ENCODE results near the gene ANKRD37. TPM values are rescaled to one million over a fixed set of nuclear protein-coding genes. Genes with fewer than 3 reads are reported as not detected.

The ANKRD37 gene
- total RNA-seq, 4 donors from 2014 or later: 5.9 to 15.4 (median 9.3) TPM

DNA sequence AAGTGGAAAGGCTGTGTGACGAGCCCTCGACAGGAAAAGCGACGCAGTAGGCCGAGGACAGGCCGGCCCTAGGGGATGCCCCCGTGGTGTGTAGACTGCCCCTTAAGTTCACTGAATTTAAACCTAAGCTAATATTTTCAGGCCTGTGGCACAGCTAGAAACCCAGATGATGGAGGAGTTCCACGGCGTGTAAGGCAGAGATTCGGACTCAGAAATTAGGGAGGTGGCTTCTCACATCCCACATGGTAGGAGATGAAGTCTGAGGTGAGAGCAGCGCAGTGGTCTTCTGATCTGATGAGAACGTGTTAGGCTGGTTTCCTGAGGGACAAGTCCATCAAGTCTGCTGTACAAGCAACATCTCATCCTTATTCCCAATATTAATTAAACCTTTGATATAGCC is 8.7 kb upstream of the ANKRD37 start:
- Histone ChIP-seq H3K4me3 (no peak overlapping the region), H3K27me3 (no peaks in the 10 kb centered on the region), H3K9me3 (no peaks in the 10 kb centered on the region), H3K27ac (no peak overlapping the region), H3K36me3 (no peaks in the 10 kb centered on the region), H3K4me1 (peaks cover 0 to 4% of the 10 kb centered on the region in 2 donors)
- DNase-seq: no peak
- ATAC-seq: no peak
- in situ Hi-C loops (cut with MboI; ENCODE audit: low sequenced_read_pairs in 4 of 4) (loop anchor here in 1 of 4 donors (25.0 kb wide), 1 partner anchor 176 kb away; the partner anchor contains the start of genes CFAP97 and SNX25), intact Hi-C loops (cut with DNase I; ENCODE audit: low total_unique reads) (no loop called here)
- TF ChIP-seq POLR2A (IDR thresholded peaks at IDR 0.05): no peak
- TF ChIP-seq, protein P1, sequence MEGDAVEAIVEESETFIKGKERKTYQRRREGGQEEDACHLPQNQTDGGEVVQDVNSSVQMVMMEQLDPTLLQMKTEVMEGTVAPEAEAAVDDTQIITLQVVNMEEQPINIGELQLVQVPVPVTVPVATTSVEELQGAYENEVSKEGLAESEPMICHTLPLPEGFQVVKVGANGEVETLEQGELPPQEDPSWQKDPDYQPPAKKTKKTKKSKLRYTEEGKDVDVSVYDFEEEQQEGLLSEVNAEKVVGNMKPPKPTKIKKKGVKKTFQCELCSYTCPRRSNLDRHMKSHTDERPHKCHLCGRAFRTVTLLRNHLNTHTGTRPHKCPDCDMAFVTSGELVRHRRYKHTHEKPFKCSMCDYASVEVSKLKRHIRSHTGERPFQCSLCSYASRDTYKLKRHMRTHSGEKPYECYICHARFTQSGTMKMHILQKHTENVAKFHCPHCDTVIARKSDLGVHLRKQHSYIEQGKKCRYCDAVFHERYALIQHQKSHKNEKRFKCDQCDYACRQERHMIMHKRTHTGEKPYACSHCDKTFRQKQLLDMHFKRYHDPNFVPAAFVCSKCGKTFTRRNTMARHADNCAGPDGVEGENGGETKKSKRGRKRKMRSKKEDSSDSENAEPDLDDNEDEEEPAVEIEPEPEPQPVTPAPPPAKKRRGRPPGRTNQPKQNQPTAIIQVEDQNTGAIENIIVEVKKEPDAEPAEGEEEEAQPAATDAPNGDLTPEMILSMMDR (IDR thresholded peaks at IDR 0.05 in 4 of 5, conservative IDR thresholded peaks at IDR 0.05 in 1 of 5): no peak

DNA sequence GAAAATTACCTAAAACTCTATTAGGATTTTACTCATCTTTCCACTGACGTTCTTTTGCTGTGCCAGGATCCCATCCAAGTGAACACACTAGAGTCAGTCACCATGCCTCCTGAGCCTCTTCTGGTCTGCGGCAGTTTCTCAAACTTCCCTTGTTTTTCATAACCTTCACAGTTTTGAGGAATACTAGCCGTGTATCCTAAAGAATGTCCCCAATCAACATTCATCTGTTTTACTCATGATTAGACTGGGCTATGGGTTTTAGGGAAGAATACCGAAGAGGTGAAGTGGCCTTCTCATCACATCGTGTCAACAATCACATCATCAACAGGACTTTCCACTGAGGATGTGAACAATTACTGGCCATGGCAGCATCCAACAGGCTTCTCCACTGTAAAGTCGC is 5.7 kb upstream of the ANKRD37 start:
- Histone ChIP-seq H3K36me3 (no peaks in the 10 kb centered on the region), H3K27ac (no peak overlapping the region), H3K4me1 (peaks cover 10 to 11% of the 10 kb centered on the region in 2 donors), H3K9me3 (no peaks in the 10 kb centered on the region), H3K4me3 (no peak overlapping the region), H3K27me3 (no peaks in the 10 kb centered on the region)
- ATAC-seq: no peak
- DNase-seq: no peak
- intact Hi-C loops (cut with DNase I; ENCODE audit: low total_unique reads): loop anchor here (10.0 kb wide), 5 partner anchors 204 to 1886 kb away; partner anchors contain the start of genes ACSL1 and ING2
- TF ChIP-seq, protein P1 (IDR thresholded peaks at IDR 0.05 in 4 of 5, conservative IDR thresholded peaks at IDR 0.05 in 1 of 5): no peak
- no peak for TF ChIP-seq POLR2A (IDR thresholded peaks at IDR 0.05)
- in situ Hi-C loops (cut with MboI; ENCODE audit: low sequenced_read_pairs in 4 of 4): loop anchor here in 3 of 4 donors (10.0 to 25.0 kb wide), 2 partner anchors 179 to 186 kb away; partner anchors contain the start of genes CFAP97 (in 3 of the 3) and SNX25 (in 3 of the 3)

DNA sequence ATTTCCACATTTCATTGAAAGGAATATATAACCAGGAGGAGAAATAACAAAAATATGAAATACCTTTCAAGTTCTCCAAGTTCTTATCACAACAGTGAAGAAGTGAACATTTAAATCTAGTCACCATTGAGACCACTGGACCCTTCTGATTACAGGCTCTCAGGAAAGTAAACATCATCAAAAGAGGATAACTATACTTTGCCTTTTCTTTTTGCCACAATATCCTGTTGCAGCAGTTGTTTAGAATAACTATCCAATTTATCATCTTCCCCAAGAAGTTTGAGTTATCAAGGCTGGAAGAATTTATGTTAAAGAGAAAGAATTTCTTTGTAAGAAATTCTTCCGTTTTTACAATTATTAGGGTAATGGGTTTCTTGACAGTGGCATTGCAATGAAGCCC is 4.5 kb upstream of the ANKRD37 start:
- DNase-seq (no peak), ATAC-seq (no peak)
- Histone ChIP-seq H3K27me3 (no peaks in the 10 kb centered on the region), H3K27ac (no peak overlapping the region), H3K9me3 (no peaks in the 10 kb centered on the region), H3K4me3 (no peak overlapping the region), H3K4me1 (peaks cover 13 to 14% of the 10 kb centered on the region in 2 donors), H3K36me3 (no peaks in the 10 kb centered on the region)
- intact Hi-C loops (cut with DNase I; ENCODE audit: low total_unique reads) (loop anchor here (10.0 kb wide), 5 partner anchors 203 to 1887 kb away; partner anchors contain the start of genes ACSL1 and ING2), in situ Hi-C loops (cut with MboI; ENCODE audit: low sequenced_read_pairs in 4 of 4) (loop anchor here in 3 of 4 donors (10.0 to 25.0 kb wide), 2 partner anchors 180 to 187 kb away; partner anchors contain the start of genes CFAP97 (in 3 of the 3) and SNX25 (in 3 of the 3))
- TF ChIP-seq POLR2A (IDR thresholded peaks at IDR 0.05): no peak
- TF ChIP-seq, protein P1 (IDR thresholded peaks at IDR 0.05 in 4 of 5, conservative IDR thresholded peaks at IDR 0.05 in 1 of 5): no peak

DNA sequence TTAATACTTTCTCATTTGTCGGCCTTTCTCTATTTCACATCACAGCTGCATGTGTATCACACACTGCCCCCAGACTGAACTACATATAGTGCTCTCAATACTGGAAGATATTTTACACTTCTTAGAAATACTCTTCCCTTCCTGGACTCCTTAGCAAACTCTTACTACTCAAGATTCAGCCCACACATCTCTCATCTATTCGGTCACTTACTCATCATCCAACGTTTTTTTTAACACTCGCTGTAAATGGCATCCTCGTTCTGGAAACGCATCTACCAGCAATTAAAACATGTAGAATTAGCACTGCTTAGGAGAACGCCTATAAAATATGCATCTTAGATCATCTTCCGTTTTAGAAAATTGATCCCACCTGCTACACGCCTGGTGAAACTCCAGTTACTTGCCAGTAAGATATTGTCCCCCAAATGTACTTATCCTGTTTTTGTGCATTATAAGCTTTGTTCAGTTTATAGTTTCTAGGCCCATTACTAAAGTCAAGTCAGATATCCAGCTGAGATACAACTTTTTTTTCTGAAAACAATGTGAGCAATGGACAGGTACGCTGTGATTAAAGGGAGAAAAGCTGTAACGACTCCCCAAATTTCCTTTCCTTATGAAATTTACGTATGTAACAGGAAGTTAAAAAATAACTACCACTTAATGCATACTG is 1.9 kb upstream of the ANKRD37 start:
- Histone ChIP-seq H3K4me1 (peaks cover 22 to 28% of the 10 kb centered on the region in 2 donors), H3K27ac (peak overlapping the region; percentile 98 to 100 (median 100)), H3K4me3 (peak overlapping the region; percentile 83 to 95 (median 90)), H3K36me3 (peaks cover 0 to 5% of the 10 kb centered on the region in 2 donors), H3K9me3 (no peaks in the 10 kb centered on the region), H3K27me3 (no peaks in the 10 kb centered on the region)
- ATAC-seq (no peak), DNase-seq (no peak)
- TF ChIP-seq, protein P1 (IDR thresholded peaks at IDR 0.05 in 4 of 5, conservative IDR thresholded peaks at IDR 0.05 in 1 of 5): no peak
- TF ChIP-seq POLR2A (IDR thresholded peaks at IDR 0.05): no peak
- in situ Hi-C loops (cut with MboI; ENCODE audit: low sequenced_read_pairs in 4 of 4) (loop anchor here in 3 of 4 donors (10.0 to 25.0 kb wide), 2 partner anchors 182 to 190 kb away; partner anchors contain the start of genes CFAP97 (in 3 of the 3) and SNX25 (in 3 of the 3)), intact Hi-C loops (cut with DNase I; ENCODE audit: low total_unique reads) (loop anchor here (10.0 kb wide), 5 partner anchors 200 to 1890 kb away; partner anchors contain the start of genes ACSL1 and ING2)

Measured in gastrocnemius medialis (tissue), 4 donors.